HG03378 (cell line): ENCODE measurements around the gene DSCAM.

Experiments
- ATAC-seq: cut with Tn5 transposase; IDR thresholded peaks from one replicate; pipeline ENCODE4 v1.9.1; 2021; ENCODE audit warnings: mild to moderate bottlenecking, moderate library complexity; ENCODE audit not compliant: unreplicated experiment

DSCAM gene

GRCh38 chr21:40671716-40672115 is 175.2 kb downstream of the DSCAM start:
- no peak for ATAC-seq

GRCh38 chr21:40668555-40669275 is 178.2 kb downstream of the DSCAM start:
- ATAC-seq, result no peak

GRCh38 chr21:40667967-40668366 is 179.0 kb downstream of the DSCAM start:
- ATAC-seq, result no peak

- ATAC-seq, result no peak
These were observed 184.1 kb downstream of the DSCAM start for GRCh38 chr21:40662889-40663288.

GRCh38 chr21:40660461-40660860 is 186.5 kb downstream of the DSCAM start:
- no peak for ATAC-seq

GRCh38 chr21:40658311-40658710 is 188.6 kb downstream of the DSCAM start:
- no peak for ATAC-seq

- no peak for ATAC-seq
These were observed 194.5 kb downstream of the DSCAM start for GRCh38 chr21:40652436-40652835.

GRCh38 chr21:40647706-40648105 is 199.3 kb downstream of the DSCAM start:
- ATAC-seq, result no peak

GRCh38 chr21:40646651-40647050 is 200.3 kb downstream of the DSCAM start:
- no peak for ATAC-seq

- ATAC-seq, result no peak
These were observed 205.9 kb downstream of the DSCAM start for GRCh38 chr21:40641042-40641441.

- ATAC-seq, result no peak
These were observed 206.6 kb downstream of the DSCAM start for GRCh38 chr21:40640266-40640789.

- no peak for ATAC-seq
These were observed 207.3 kb downstream of the DSCAM start for GRCh38 chr21:40639616-40640194.

GRCh38 chr21:40638466-40639251 is 208.3 kb downstream of the DSCAM start:
- no peak for ATAC-seq

GRCh38 chr21:40636026-40636425 is 210.9 kb downstream of the DSCAM start:
- no peak for ATAC-seq

GRCh38 chr21:40635391-40635790 is 211.6 kb downstream of the DSCAM start:
- ATAC-seq, result no peak

- no peak for ATAC-seq
These were observed 212.8 kb downstream of the DSCAM start for GRCh38 chr21:40634141-40634540.

GRCh38 chr21:40633048-40633447 is 213.9 kb downstream of the DSCAM start:
- no peak for ATAC-seq

GRCh38 chr21:40631211-40631610 is 215.7 kb downstream of the DSCAM start:
- no peak for ATAC-seq

- no peak for ATAC-seq
These were observed 221.0 kb downstream of the DSCAM start for GRCh38 chr21:40625991-40626390.

- no peak for ATAC-seq
These were observed 223.4 kb downstream of the DSCAM start for GRCh38 chr21:40623528-40623927.

GRCh38 chr21:40622531-40622930 is 224.4 kb downstream of the DSCAM start:
- no peak for ATAC-seq
